DOHH2 (cell line): Measurements from ENCODE around the gene SUCNR1.

Experiments used
- H3F3A ChIP-seq: fragments of 200-600 bp; sonication (generic), shearing (Covaris generic); 2 replicates; pipeline ENCODE4 v1.6.0; 2016; ENCODE audit warnings: antibody characterized with exemption, mild to moderate bottlenecking; ENCODE audit not compliant: control insufficient read depth, insufficient read depth
- H3K27ac ChIP-seq: fragments of 200-600 bp; sonication (generic); 2 replicates; pipeline ENCODE4 v1.5.1; 2014; ENCODE audit warnings: low read depth, mild to moderate bottlenecking, low read length, moderate library complexity
- H3K27me3 ChIP-seq: fragments of 200-600 bp; sonication (generic); 2 replicates; pipeline ENCODE4 v1.6.1; 2014; ENCODE audit warnings: mild to moderate bottlenecking, low read length, mixed read lengths; ENCODE audit not compliant: control insufficient read depth
- H3K36me3 ChIP-seq: fragments of 200-600 bp; sonication (generic); 2 replicates; pipeline ENCODE4 v1.6.1; 2014; ENCODE audit warnings: mild to moderate bottlenecking, low read length, moderate library complexity, mixed read lengths; ENCODE audit not compliant: control insufficient read depth
- H3K4me1 ChIP-seq: fragments of 200-600 bp; sonication (generic); 2 replicates; pipeline ENCODE4 v1.6.1; 2014; ENCODE audit warnings: mild to moderate bottlenecking, low read length, mixed read lengths; ENCODE audit not compliant: control insufficient read depth
- H3K4me2 ChIP-seq: fragments of 200-600 bp; sonication (generic); 2 replicates; pipeline ENCODE4 v1.6.0; 2014; ENCODE audit warnings: mild to moderate bottlenecking, low read length, moderate library complexity
- H3K4me3 ChIP-seq: fragments of 200-600 bp; sonication (generic); 2 replicates; pipeline ENCODE4 v1.5.1; 2014; ENCODE audit warnings: mild to moderate bottlenecking, low read length, mixed read lengths
- H3K79me2 ChIP-seq: fragments of 200-600 bp; sonication (generic); 2 replicates; pipeline ENCODE4 v1.6.1; 2014; ENCODE audit warnings: mild to moderate bottlenecking, low read length, mixed read lengths; ENCODE audit not compliant: control insufficient read depth
- H3K9me2 ChIP-seq: fragments of 200-600 bp; sonication (generic); replicated peaks from 2 replicates; pipeline ENCODE4 v1.6.1; 2014; ENCODE audit warnings: mild to moderate bottlenecking, low read length, mixed read lengths; ENCODE audit not compliant: control insufficient read depth
- H3K9me3 ChIP-seq: fragments of 200-600 bp; sonication (generic); 2 replicates; pipeline ENCODE4 v1.6.1; 2014; ENCODE audit warnings: antibody characterized with exemption, low read length, mixed read lengths; ENCODE audit not compliant: control insufficient read depth, insufficient read depth
- H4K20me1 ChIP-seq: fragments of 200-600 bp; sonication (generic); 2 replicates; pipeline ENCODE4 v1.6.0; 2014; ENCODE audit warnings: low read depth, mild to moderate bottlenecking, antibody characterized with exemption, low read length, moderate library complexity; ENCODE audit not compliant: control insufficient read depth, insufficient read depth
- CTCF ChIP-seq: fragments of 200-600 bp; sonication (generic); IDR thresholded peaks from one replicate; pipeline ENCODE4 v1.5.1; 2014; ENCODE audit warnings: antibody characterized with exemption, mild to moderate bottlenecking, low read depth, low read length; ENCODE audit not compliant: poor library complexity, severe bottlenecking
- EZH2phosphoT487 ChIP-seq: fragments of 200-600 bp; sonication (generic); IDR thresholded peaks from 2 replicates; pipeline ENCODE4 v1.6.1; 2017; ENCODE audit warnings: borderline replicate concordance, mild to moderate bottlenecking, antibody characterized with exemption, low read length, moderate library complexity, mixed read lengths

Gene SUCNR1

DNA sequence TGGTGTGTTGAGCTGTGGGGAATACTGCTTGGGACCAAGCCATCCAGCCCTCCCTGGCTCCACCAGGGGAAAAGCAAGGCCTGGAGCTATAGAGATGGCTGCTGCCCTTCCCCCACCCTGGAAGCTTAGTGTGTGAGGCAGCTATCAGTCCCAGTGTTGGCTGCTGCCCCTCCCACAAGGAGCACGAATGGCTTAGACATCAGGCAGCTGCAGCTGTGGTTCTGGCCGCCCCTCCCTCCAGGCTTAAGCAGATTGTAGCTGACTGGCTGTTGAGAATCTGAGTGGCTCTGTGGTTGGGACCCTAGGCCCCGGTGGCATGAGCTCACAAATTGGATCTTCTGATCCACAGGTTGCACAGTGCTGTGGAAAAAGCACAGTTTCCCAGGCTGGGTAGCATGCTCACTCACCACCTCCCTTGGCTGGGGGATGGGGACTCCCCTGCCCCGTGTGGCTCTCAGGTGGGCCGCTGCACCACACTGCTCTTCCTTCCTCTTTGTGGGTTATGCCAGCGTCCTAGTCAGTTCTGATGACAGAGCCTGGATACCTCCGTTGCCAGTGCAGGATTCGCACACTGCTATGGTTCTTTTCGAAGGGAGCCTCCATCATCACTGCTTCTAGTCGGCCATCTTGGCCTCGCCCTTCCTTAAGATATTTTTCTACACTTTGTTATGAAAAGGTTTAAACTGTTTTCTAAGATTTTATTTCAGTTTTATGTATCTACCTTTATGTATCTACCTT is 21.2 kb upstream of the SUCNR1 start:
- Histone ChIP-seq H3K9me2 (no peaks in the 10 kb centered on the region), H3K4me3 (no peak overlapping the region), H3K27ac (no peak overlapping the region), H3K36me3 (no peaks in the 10 kb centered on the region), H3K9me3 (no peaks in the 10 kb centered on the region), H4K20me1 (no peaks in the 10 kb centered on the region), H3K79me2 (no peaks in the 10 kb centered on the region), H3K4me1 (no peaks in the 10 kb centered on the region), H3F3A (no peaks in the 10 kb centered on the region), H3K4me2 (no peak overlapping the region), H3K27me3 (no peaks in the 10 kb centered on the region)
- TF ChIP-seq EZH2phosphoT487 = no peak
- no peak for TF ChIP-seq CTCF

- no peaks in the 10 kb centered on the region for H3F3A ChIP-seq
- H3K9me2 ChIP-seq = no peaks in the 10 kb centered on the region
- H3K27me3 ChIP-seq = no peaks in the 10 kb centered on the region
- H3K79me2 ChIP-seq = no peaks in the 10 kb centered on the region
- H3K4me3 ChIP-seq = no peak overlapping the region
- no peaks in the 10 kb centered on the region for H3K9me3 ChIP-seq
- no peak overlapping the region for H3K4me2 ChIP-seq
- H3K27ac ChIP-seq = no peak overlapping the region
- no peak for TF ChIP-seq CTCF
- TF ChIP-seq EZH2phosphoT487 = no peak
- H4K20me1 ChIP-seq = no peaks in the 10 kb centered on the region
- no peaks in the 10 kb centered on the region for H3K4me1 ChIP-seq
- no peaks in the 10 kb centered on the region for H3K36me3 ChIP-seq
Observed at GRCh38 chr3:151856118-151856517, 17.3 kb upstream of the SUCNR1 start.

DNA sequence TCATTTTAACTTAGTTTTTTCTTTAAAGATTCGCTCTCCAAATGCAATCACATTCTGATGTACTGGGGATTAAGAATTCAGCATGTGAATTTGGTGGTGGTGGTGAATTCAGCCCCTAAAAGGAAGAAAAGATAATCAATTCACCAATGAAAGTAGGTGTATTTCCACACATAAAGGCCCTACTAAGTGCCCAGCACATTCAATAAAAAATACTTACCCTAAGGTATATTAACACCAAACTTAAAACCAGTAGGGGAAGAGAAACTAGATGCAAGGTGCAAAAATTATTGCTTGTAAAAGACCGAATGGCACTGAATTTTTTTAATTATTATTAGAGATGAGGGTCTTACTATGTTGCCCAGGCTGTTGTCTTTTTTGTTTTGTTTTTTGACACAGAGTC is 16.8 kb upstream of the SUCNR1 start:
- no peak overlapping the region for H3K4me2 ChIP-seq
- TF ChIP-seq EZH2phosphoT487 (no peak), CTCF (no peak)
- H3K9me2 ChIP-seq = no peaks in the 10 kb centered on the region
- no peaks in the 10 kb centered on the region for H3K4me1 ChIP-seq
- no peaks in the 10 kb centered on the region for H3K27me3 ChIP-seq
- no peak overlapping the region for H3K27ac ChIP-seq
- H4K20me1 ChIP-seq = no peaks in the 10 kb centered on the region
- H3F3A ChIP-seq = no peaks in the 10 kb centered on the region
- H3K36me3 ChIP-seq = no peaks in the 10 kb centered on the region
- H3K9me3 ChIP-seq = no peaks in the 10 kb centered on the region
- H3K4me3 ChIP-seq = no peak overlapping the region
- no peaks in the 10 kb centered on the region for H3K79me2 ChIP-seq
